Measurements from ENCODE around the gene PFKFB3.
"Not testable (repeated sequence)": the region's sequence is repeated elsewhere in the genome, so short reads cannot be mapped to it uniquely, and the experiment has no call there.

The PFKFB3 gene

GRCh38 chr10:6244510-6244909 lies 41.8 kb downstream of the PFKFB3 start:
- Histone ChIP-seq H3K27ac (ENCODE audit: insufficient read depth, low read length, poor library complexity, severe bottlenecking) (no peak overlapping the region), H3K36me3 (ENCODE audit: control insufficient read depth, insufficient read depth, low read length) (no peaks in the 10 kb centered on the region), H3K4me1 (ENCODE audit: control insufficient read depth, insufficient read depth, low read length, poor library complexity, severe bottlenecking) (no peaks in the 10 kb centered on the region), H3K4me3 (ENCODE audit: insufficient read depth, low read depth, low read length, poor library complexity, severe bottlenecking) (no peak overlapping the region), H3K27me3 (replicated peaks; ENCODE audit: control insufficient read depth, insufficient read depth, low read length, poor library complexity, severe bottlenecking) (no peaks in the 10 kb centered on the region), H3K9me3 (ENCODE audit: control insufficient read depth, low read length) (no peaks in the 10 kb centered on the region)
- DNase-seq: no peak

GRCh38 chr10:6247041-6247712 lies 44.4 kb downstream of the PFKFB3 start:
- Histone ChIP-seq H3K27ac (ENCODE audit: insufficient read depth, low read length, poor library complexity, severe bottlenecking) (no peak overlapping the region), H3K4me3 (ENCODE audit: insufficient read depth, low read depth, low read length, poor library complexity, severe bottlenecking) (no peak overlapping the region), H3K4me1 (ENCODE audit: control insufficient read depth, insufficient read depth, low read length, poor library complexity, severe bottlenecking) (no peaks in the 10 kb centered on the region), H3K36me3 (ENCODE audit: control insufficient read depth, insufficient read depth, low read length) (no peaks in the 10 kb centered on the region), H3K9me3 (ENCODE audit: control insufficient read depth, low read length) (no peaks in the 10 kb centered on the region), H3K27me3 (replicated peaks; ENCODE audit: control insufficient read depth, insufficient read depth, low read length, poor library complexity, severe bottlenecking) (no peaks in the 10 kb centered on the region)
- DNase-seq: no peak

- not testable (repeated sequence) for DNase-seq; H3K4me3 ChIP-seq (ENCODE audit: insufficient read depth, low read depth, low read length, poor library complexity, severe bottlenecking); H3K4me1 ChIP-seq (ENCODE audit: control insufficient read depth, insufficient read depth, low read length, poor library complexity, severe bottlenecking); H3K9me3 ChIP-seq (ENCODE audit: control insufficient read depth, low read length); H3K27ac ChIP-seq (ENCODE audit: insufficient read depth, low read length, poor library complexity, severe bottlenecking); H3K36me3 ChIP-seq (ENCODE audit: control insufficient read depth, insufficient read depth, low read length); H3K27me3 ChIP-seq (replicated peaks; ENCODE audit: control insufficient read depth, insufficient read depth, low read length, poor library complexity, severe bottlenecking)
These were observed 46.2 kb downstream of the PFKFB3 start for GRCh38 chr10:6248908-6249307.

GRCh38 chr10:6249698-6250097 lies 47.0 kb downstream of the PFKFB3 start:
- H3K27me3 ChIP-seq (replicated peaks; ENCODE audit: control insufficient read depth, insufficient read depth, low read length, poor library complexity, severe bottlenecking): no peaks in the 10 kb centered on the region
- no peaks in the 10 kb centered on the region for H3K9me3 ChIP-seq (ENCODE audit: control insufficient read depth, low read length)
- H3K4me3 ChIP-seq (ENCODE audit: insufficient read depth, low read depth, low read length, poor library complexity, severe bottlenecking): no peak overlapping the region
- no peak for DNase-seq
- no peak overlapping the region for H3K27ac ChIP-seq (ENCODE audit: insufficient read depth, low read length, poor library complexity, severe bottlenecking)
- H3K36me3 ChIP-seq (ENCODE audit: control insufficient read depth, insufficient read depth, low read length): no peaks in the 10 kb centered on the region
- H3K4me1 ChIP-seq (ENCODE audit: control insufficient read depth, insufficient read depth, low read length, poor library complexity, severe bottlenecking): no peaks in the 10 kb centered on the region

GRCh38 chr10:6250745-6251144 lies 48.0 kb downstream of the PFKFB3 start:
- H3K27ac ChIP-seq (ENCODE audit: insufficient read depth, low read length, poor library complexity, severe bottlenecking): no peak overlapping the region
- no peaks in the 10 kb centered on the region for H3K36me3 ChIP-seq (ENCODE audit: control insufficient read depth, insufficient read depth, low read length)
- no peak for DNase-seq
- H3K4me1 ChIP-seq (ENCODE audit: control insufficient read depth, insufficient read depth, low read length, poor library complexity, severe bottlenecking): no peaks in the 10 kb centered on the region
- no peaks in the 10 kb centered on the region for H3K27me3 ChIP-seq (replicated peaks; ENCODE audit: control insufficient read depth, insufficient read depth, low read length, poor library complexity, severe bottlenecking)
- no peaks in the 10 kb centered on the region for H3K9me3 ChIP-seq (ENCODE audit: control insufficient read depth, low read length)
- H3K4me3 ChIP-seq (ENCODE audit: insufficient read depth, low read depth, low read length, poor library complexity, severe bottlenecking): no peak overlapping the region

- no peaks in the 10 kb centered on the region for H3K4me1 ChIP-seq (ENCODE audit: control insufficient read depth, insufficient read depth, low read length, poor library complexity, severe bottlenecking)
- no peak for DNase-seq
- H3K27ac ChIP-seq (ENCODE audit: insufficient read depth, low read length, poor library complexity, severe bottlenecking): no peak overlapping the region
- no peaks in the 10 kb centered on the region for H3K9me3 ChIP-seq (ENCODE audit: control insufficient read depth, low read length)
- H3K4me3 ChIP-seq (ENCODE audit: insufficient read depth, low read depth, low read length, poor library complexity, severe bottlenecking): no peak overlapping the region
- no peaks in the 10 kb centered on the region for H3K27me3 ChIP-seq (replicated peaks; ENCODE audit: control insufficient read depth, insufficient read depth, low read length, poor library complexity, severe bottlenecking)
- H3K36me3 ChIP-seq (ENCODE audit: control insufficient read depth, insufficient read depth, low read length): no peaks in the 10 kb centered on the region
These were observed 51.5 kb downstream of the PFKFB3 start for GRCh38 chr10:6254201-6254600.

- H3K27me3 ChIP-seq (replicated peaks; ENCODE audit: control insufficient read depth, insufficient read depth, low read length, poor library complexity, severe bottlenecking): no peaks in the 10 kb centered on the region
- H3K4me3 ChIP-seq (ENCODE audit: insufficient read depth, low read depth, low read length, poor library complexity, severe bottlenecking): no peak overlapping the region
- no peaks in the 10 kb centered on the region for H3K9me3 ChIP-seq (ENCODE audit: control insufficient read depth, low read length)
- H3K4me1 ChIP-seq (ENCODE audit: control insufficient read depth, insufficient read depth, low read length, poor library complexity, severe bottlenecking): no peaks in the 10 kb centered on the region
- no peak for DNase-seq
- no peak overlapping the region for H3K27ac ChIP-seq (ENCODE audit: insufficient read depth, low read length, poor library complexity, severe bottlenecking)
- H3K36me3 ChIP-seq (ENCODE audit: control insufficient read depth, insufficient read depth, low read length): no peaks in the 10 kb centered on the region
These were observed 52.9 kb downstream of the PFKFB3 start for GRCh38 chr10:6255548-6256061.

GRCh38 chr10:6256439-6256838 lies 53.7 kb downstream of the PFKFB3 start:
- Histone ChIP-seq H3K27ac (ENCODE audit: insufficient read depth, low read length, poor library complexity, severe bottlenecking) (no peak overlapping the region), H3K36me3 (ENCODE audit: control insufficient read depth, insufficient read depth, low read length) (no peaks in the 10 kb centered on the region), H3K4me3 (ENCODE audit: insufficient read depth, low read depth, low read length, poor library complexity, severe bottlenecking) (no peak overlapping the region), H3K27me3 (replicated peaks; ENCODE audit: control insufficient read depth, insufficient read depth, low read length, poor library complexity, severe bottlenecking) (no peaks in the 10 kb centered on the region), H3K4me1 (ENCODE audit: control insufficient read depth, insufficient read depth, low read length, poor library complexity, severe bottlenecking) (no peaks in the 10 kb centered on the region), H3K9me3 (ENCODE audit: control insufficient read depth, low read length) (no peaks in the 10 kb centered on the region)
- DNase-seq: no peak

GRCh38 chr10:6259153-6259552 lies 56.4 kb downstream of the PFKFB3 start:
- H3K36me3 ChIP-seq (ENCODE audit: control insufficient read depth, insufficient read depth, low read length): no peaks in the 10 kb centered on the region
- no peak for DNase-seq
- H3K27ac ChIP-seq (ENCODE audit: insufficient read depth, low read length, poor library complexity, severe bottlenecking): no peak overlapping the region
- no peaks in the 10 kb centered on the region for H3K27me3 ChIP-seq (replicated peaks; ENCODE audit: control insufficient read depth, insufficient read depth, low read length, poor library complexity, severe bottlenecking)
- H3K4me1 ChIP-seq (ENCODE audit: control insufficient read depth, insufficient read depth, low read length, poor library complexity, severe bottlenecking): no peaks in the 10 kb centered on the region
- H3K4me3 ChIP-seq (ENCODE audit: insufficient read depth, low read depth, low read length, poor library complexity, severe bottlenecking): no peak overlapping the region
- H3K9me3 ChIP-seq (ENCODE audit: control insufficient read depth, low read length): no peaks in the 10 kb centered on the region

- Histone ChIP-seq H3K27me3 (replicated peaks; ENCODE audit: control insufficient read depth, insufficient read depth, low read length, poor library complexity, severe bottlenecking) (no peaks in the 10 kb centered on the region), H3K4me3 (ENCODE audit: insufficient read depth, low read depth, low read length, poor library complexity, severe bottlenecking) (no peak overlapping the region), H3K9me3 (ENCODE audit: control insufficient read depth, low read length) (no peaks in the 10 kb centered on the region), H3K36me3 (ENCODE audit: control insufficient read depth, insufficient read depth, low read length) (no peaks in the 10 kb centered on the region), H3K4me1 (ENCODE audit: control insufficient read depth, insufficient read depth, low read length, poor library complexity, severe bottlenecking) (no peaks in the 10 kb centered on the region), H3K27ac (ENCODE audit: insufficient read depth, low read length, poor library complexity, severe bottlenecking) (no peak overlapping the region)
- no peak for DNase-seq
These were observed 58.1 kb downstream of the PFKFB3 start for GRCh38 chr10:6260843-6261242.

Data from effector memory CD4-positive, alpha-beta T cell (primary cell).